ENCODE results near the gene KIF17.

GRCh38 chr1:20700636-20701215 is 17.1 kb downstream of the KIF17 start:
- TF ChIP-seq CTCF (IDR thresholded peaks at IDR 0.05) (no peak), EP300 (IDR thresholded peaks at IDR 0.05) (no peak), POLR2A (IDR thresholded peaks at IDR 0.05) (no peak)

All from upper lobe of left lung (tissue), 4 donors.